GM12878 (cell line): ENCODE results near the gene OPTC.

Experiments used
- BHLHE40 ChIP-seq, 2 experiments: fragments of 450-650 bp in 1 of 2; IDR thresholded peaks; 2 replicates each; pipeline ENCODE4 v1.6.1; 2011 to 2017; ENCODE audit warnings: low read depth in 2 of 2, borderline replicate concordance in 1 of 2, improper control_type of control experiment in 1 of 2, low read length in 1 of 2, mild to moderate bottlenecking in 1 of 2
- CBFB ChIP-seq: IDR thresholded peaks from 2 replicates; pipeline ENCODE4 v1.6.1; 2016; ENCODE audit warnings: antibody characterized with exemption, low read depth
- CHD2 ChIP-seq: IDR thresholded peaks from 2 replicates; pipeline ENCODE4 v1.6.1; 2011; ENCODE audit warnings: low read depth, low read length, improper control_type of control experiment, borderline replicate concordance
- CTCF ChIP-seq, 3 experiments: IDR thresholded peaks in 2 of 3; conservative IDR thresholded peaks in 1 of 3; 2 replicates each; pipeline ENCODE4 v1.5.1; 2011; ENCODE audit warnings: low read depth in 3 of 3, low read length in 3 of 3, mild to moderate bottlenecking in 3 of 3, control low read depth in 2 of 3, moderate library complexity in 2 of 3, inconsistent platforms in 1 of 3, mixed read lengths in 1 of 3; ENCODE audit not compliant: control insufficient read depth in 2 of 3, insufficient read depth in 1 of 3; ENCODE audit errors: extremely low read depth in 1 of 3
- ETV6 ChIP-seq, 2 experiments: fragments of 450-650 bp in 1 of 2; IDR thresholded peaks in 1 of 2; conservative IDR thresholded peaks in 1 of 2; 2 replicates each; pipeline ENCODE4 v1.6.1; 2014; ENCODE audit warnings: antibody characterized with exemption in 1 of 2, borderline replicate concordance in 1 of 2, low read depth in 1 of 2, mild to moderate bottlenecking in 1 of 2, moderate library complexity in 1 of 2
- KDM1A ChIP-seq: fragments of 200-600 bp; sonication (generic); IDR thresholded peaks from 2 replicates; pipeline ENCODE4 v1.6.1; 2016; ENCODE audit warnings: borderline replicate concordance
- MYC ChIP-seq: IDR thresholded peaks from 2 replicates; pipeline ENCODE4 v1.6.1; 2011; ENCODE audit warnings: mild to moderate bottlenecking, low read length, moderate library complexity, inconsistent platforms; ENCODE audit not compliant: insufficient read depth, insufficient replicate concordance, insufficient read length, severe bottlenecking
- NRF1 ChIP-seq: conservative IDR thresholded peaks from 2 replicates; pipeline ENCODE4 v1.6.1; 2011; ENCODE audit warnings: mild to moderate bottlenecking, low read depth, low read length, improper control_type of control experiment
- POLR2A ChIP-seq: IDR thresholded peaks from 2 replicates; pipeline ENCODE4 v1.6.1; 2011; ENCODE audit warnings: low read depth, mild to moderate bottlenecking, low read length
- SMC3 ChIP-seq: IDR thresholded peaks from 2 replicates; pipeline ENCODE4 v1.6.1; 2011; ENCODE audit warnings: low read length, improper control_type of control experiment, borderline replicate concordance
- YBX1 ChIP-seq: fragments of 450-650 bp; IDR thresholded peaks from 2 replicates; pipeline ENCODE4 v1.6.1; 2016; ENCODE audit warnings: antibody characterized with exemption
- ZNF217 ChIP-seq: fragments of 450-650 bp; IDR thresholded peaks from 2 replicates; pipeline ENCODE4 v1.6.1; 2017; ENCODE audit warnings: antibody characterized with exemption, mild to moderate bottlenecking
- TF ChIP-seq, protein P1 (sequence below): fragments of 450-650 bp; IDR thresholded peaks from 2 replicates; pipeline ENCODE4 v1.6.1; 2018; ENCODE audit warnings: mild to moderate bottlenecking, low read depth, moderate library complexity; ENCODE audit not compliant: partially characterized antibody

GRCh38 chr1:203470240-203470639 lies 23.7 kb upstream of the OPTC start:
- no peak for TF ChIP-seq BHLHE40 (IDR thresholded peaks at IDR 0.05; ENCODE audit: borderline replicate concordance in 1 of 2, low read depth in 2 of 2, low read length in 1 of 2)
- TF ChIP-seq MYC = no peak
- no peak for TF ChIP-seq CTCF (IDR thresholded peaks at IDR 0.05 in 2 of 3, conservative IDR thresholded peaks at IDR 0.05 in 1 of 3; ENCODE audit: control insufficient read depth in 2 of 3, extremely low read depth in 1 of 3, insufficient read depth in 1 of 3, low read depth in 3 of 3, low read length in 3 of 3)
- no peak for TF ChIP-seq POLR2A
- no peak for TF ChIP-seq ETV6 (conservative IDR thresholded peaks at IDR 0.05 in 1 of 2, IDR thresholded peaks at IDR 0.05 in 1 of 2; ENCODE audit: borderline replicate concordance in 1 of 2, low read depth in 1 of 2)
- TF ChIP-seq, protein P1, sequence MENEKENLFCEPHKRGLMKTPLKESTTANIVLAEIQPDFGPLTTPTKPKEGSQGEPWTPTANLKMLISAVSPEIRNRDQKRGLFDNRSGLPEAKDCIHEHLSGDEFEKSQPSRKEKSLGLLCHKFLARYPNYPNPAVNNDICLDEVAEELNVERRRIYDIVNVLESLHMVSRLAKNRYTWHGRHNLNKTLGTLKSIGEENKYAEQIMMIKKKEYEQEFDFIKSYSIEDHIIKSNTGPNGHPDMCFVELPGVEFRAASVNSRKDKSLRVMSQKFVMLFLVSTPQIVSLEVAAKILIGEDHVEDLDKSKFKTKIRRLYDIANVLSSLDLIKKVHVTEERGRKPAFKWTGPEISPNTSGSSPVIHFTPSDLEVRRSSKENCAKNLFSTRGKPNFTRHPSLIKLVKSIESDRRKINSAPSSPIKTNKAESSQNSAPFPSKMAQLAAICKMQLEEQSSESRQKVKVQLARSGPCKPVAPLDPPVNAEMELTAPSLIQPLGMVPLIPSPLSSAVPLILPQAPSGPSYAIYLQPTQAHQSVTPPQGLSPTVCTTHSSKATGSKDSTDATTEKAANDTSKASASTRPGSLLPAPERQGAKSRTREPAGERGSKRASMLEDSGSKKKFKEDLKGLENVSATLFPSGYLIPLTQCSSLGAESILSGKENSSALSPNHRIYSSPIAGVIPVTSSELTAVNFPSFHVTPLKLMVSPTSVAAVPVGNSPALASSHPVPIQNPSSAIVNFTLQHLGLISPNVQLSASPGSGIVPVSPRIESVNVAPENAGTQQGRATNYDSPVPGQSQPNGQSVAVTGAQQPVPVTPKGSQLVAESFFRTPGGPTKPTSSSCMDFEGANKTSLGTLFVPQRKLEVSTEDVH = no peak
- TF ChIP-seq CBFB = no peak
- no peak for TF ChIP-seq ZNF217
- TF ChIP-seq KDM1A = no peak
- no peak for TF ChIP-seq NRF1
- TF ChIP-seq SMC3 = no peak
- no peak for TF ChIP-seq YBX1
- TF ChIP-seq CHD2 = no peak
